ENCODE measurements around the gene PPTC7. TPM values are rescaled to one million over a fixed set of nuclear protein-coding genes. Genes with fewer than 3 reads are reported as not detected.

Gene PPTC7
- total and polyA plus RNA-seq, 2 of the 13 experiments (the other 11 are each of a cell fraction or from before 2014, with no cell fraction given) = 4.8 to 12.3 TPM

DNA sequence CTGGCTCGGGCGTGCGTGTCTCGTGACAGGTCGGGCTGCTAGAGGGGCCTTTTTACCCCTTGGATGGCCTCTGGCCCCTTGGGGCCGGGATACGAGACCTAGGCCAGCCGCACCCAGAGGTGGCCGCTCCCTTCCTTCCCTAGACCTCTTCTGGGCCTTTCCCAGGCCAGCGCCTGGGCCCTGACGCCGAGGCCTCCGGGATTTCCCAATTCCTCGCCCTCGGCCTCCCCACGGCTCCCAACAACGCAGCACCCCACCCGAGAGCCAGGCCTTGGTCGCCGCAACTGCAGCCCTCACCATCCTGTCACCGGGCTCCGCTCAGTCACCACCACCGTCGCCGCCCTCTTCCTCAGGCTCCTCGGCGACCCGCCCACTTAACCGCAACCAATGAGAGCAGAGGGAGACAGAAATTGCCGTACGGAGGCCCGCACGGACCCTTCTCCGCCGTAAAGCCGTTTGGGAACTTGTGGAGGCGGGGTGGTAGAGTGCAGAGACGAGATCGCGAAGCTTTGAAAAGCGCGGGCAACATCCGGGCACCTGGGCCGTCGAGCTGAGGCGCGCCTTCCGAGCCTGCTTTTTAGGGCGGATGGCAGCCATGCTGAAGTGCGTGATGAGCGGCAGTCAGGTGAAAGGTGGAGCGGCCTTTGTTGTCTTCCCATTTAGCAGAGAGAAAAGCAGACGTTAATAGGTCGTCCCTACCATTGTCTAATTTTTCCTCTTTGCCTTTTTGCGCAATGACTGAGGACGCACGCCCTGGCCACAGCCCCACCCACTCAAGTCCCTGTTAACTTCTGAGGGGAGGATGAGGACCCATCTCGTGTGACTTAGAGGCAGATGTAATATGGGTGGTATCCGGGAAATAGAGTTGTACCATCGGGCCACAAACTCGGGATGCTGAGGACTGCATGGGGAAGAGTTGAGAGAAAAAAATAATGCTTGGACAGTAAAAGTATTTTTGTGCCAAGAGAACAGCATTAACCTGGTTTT lies 81.1 kb downstream of the PPTC7 start, which contains the start of the genes RAD9B and VPS29 (continued):
- TF ChIP-seq, protein P1, sequence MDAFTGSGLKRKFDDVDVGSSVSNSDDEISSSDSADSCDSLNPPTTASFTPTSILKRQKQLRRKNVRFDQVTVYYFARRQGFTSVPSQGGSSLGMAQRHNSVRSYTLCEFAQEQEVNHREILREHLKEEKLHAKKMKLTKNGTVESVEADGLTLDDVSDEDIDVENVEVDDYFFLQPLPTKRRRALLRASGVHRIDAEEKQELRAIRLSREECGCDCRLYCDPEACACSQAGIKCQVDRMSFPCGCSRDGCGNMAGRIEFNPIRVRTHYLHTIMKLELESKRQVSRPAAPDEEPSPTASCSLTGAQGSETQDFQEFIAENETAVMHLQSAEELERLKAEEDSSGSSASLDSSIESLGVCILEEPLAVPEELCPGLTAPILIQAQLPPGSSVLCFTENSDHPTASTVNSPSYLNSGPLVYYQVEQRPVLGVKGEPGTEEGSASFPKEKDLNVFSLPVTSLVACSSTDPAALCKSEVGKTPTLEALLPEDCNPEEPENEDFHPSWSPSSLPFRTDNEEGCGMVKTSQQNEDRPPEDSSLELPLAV (CRISPR knock-in tag; conservative IDR thresholded peaks at IDR 0.05; ENCODE audit: low read depth) = no peak; the same call in 1 of the 2 replicates
- TF ChIP-seq HMG20B (CRISPR knock-in tag; conservative IDR thresholded peaks at IDR 0.05) (no peak; the same call in 1 of the 2 replicates), PITX1 (CRISPR knock-in tag; IDR thresholded peaks at IDR 0.05) (peak; percentile 77), ZNF383 (CRISPR knock-in tag; IDR thresholded peaks at IDR 0.05; ENCODE audit: borderline replicate concordance) (0 out of 2 replicates have a peak, but pooled peaks have one; percentile 28), GTF3A (CRISPR knock-in tag; conservative IDR thresholded peaks at IDR 0.05) (peak; percentile 91; the same call in 1 of the 2 replicates), HNF4G (IDR thresholded peaks at IDR 0.05; ENCODE audit: borderline replicate concordance, low read depth, low read length) (peak; percentile 28; the same call in 1 of the 2 replicates), HNF4G (CRISPR knock-in tag; IDR thresholded peaks at IDR 0.05; ENCODE audit: borderline replicate concordance, low read depth) (no peak; the same call in 1 of the 2 replicates), NAIF1 (CRISPR knock-in tag; IDR thresholded peaks at IDR 0.05; ENCODE audit: borderline replicate concordance) (no peak), SRF (IDR thresholded peaks at IDR 0.05; ENCODE audit: low read depth, low read length) (0 out of 2 replicates have a peak, but pooled peaks have one; percentile 16), ZNF724P (CRISPR knock-in tag; IDR thresholded peaks at IDR 0.05; ENCODE audit: borderline replicate concordance) (peak; percentile 99), ZFYVE20 (CRISPR knock-in tag; IDR thresholded peaks at IDR 0.05; ENCODE audit: borderline replicate concordance, low read depth) (peak; percentile 81; the same call in 1 of the 2 replicates), MAF1 (CRISPR knock-in tag; IDR thresholded peaks at IDR 0.05; ENCODE audit: borderline replicate concordance) (peak; percentile 89; the same call in 1 of the 2 replicates), GLI4 (CRISPR knock-in tag; IDR thresholded peaks at IDR 0.05; ENCODE audit: borderline replicate concordance) (peak; percentile 61; the same call in 1 of the 2 replicates), ZSCAN30 (CRISPR knock-in tag; IDR thresholded peaks at IDR 0.05) (peak; percentile 85; the same call in 1 of the 2 replicates), ZNF460 (CRISPR knock-in tag; IDR thresholded peaks at IDR 0.05; ENCODE audit: borderline replicate concordance) (no peak), ARID2 (CRISPR knock-in tag; IDR thresholded peaks at IDR 0.05; ENCODE audit: borderline replicate concordance) (peak; percentile 96; the same call in 1 of the 2 replicates)
- TF ChIP-seq, protein P2, sequence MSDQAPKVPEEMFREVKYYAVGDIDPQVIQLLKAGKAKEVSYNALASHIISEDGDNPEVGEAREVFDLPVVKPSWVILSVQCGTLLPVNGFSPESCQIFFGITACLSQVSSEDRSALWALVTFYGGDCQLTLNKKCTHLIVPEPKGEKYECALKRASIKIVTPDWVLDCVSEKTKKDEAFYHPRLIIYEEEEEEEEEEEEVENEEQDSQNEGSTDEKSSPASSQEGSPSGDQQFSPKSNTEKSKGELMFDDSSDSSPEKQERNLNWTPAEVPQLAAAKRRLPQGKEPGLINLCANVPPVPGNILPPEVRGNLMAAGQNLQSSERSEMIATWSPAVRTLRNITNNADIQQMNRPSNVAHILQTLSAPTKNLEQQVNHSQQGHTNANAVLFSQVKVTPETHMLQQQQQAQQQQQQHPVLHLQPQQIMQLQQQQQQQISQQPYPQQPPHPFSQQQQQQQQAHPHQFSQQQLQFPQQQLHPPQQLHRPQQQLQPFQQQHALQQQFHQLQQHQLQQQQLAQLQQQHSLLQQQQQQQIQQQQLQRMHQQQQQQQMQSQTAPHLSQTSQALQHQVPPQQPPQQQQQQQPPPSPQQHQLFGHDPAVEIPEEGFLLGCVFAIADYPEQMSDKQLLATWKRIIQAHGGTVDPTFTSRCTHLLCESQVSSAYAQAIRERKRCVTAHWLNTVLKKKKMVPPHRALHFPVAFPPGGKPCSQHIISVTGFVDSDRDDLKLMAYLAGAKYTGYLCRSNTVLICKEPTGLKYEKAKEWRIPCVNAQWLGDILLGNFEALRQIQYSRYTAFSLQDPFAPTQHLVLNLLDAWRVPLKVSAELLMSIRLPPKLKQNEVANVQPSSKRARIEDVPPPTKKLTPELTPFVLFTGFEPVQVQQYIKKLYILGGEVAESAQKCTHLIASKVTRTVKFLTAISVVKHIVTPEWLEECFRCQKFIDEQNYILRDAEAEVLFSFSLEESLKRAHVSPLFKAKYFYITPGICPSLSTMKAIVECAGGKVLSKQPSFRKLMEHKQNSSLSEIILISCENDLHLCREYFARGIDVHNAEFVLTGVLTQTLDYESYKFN (CRISPR knock-in tag; conservative IDR thresholded peaks at IDR 0.05) = peak; percentile 55
- TF ChIP-seq, protein P3, sequence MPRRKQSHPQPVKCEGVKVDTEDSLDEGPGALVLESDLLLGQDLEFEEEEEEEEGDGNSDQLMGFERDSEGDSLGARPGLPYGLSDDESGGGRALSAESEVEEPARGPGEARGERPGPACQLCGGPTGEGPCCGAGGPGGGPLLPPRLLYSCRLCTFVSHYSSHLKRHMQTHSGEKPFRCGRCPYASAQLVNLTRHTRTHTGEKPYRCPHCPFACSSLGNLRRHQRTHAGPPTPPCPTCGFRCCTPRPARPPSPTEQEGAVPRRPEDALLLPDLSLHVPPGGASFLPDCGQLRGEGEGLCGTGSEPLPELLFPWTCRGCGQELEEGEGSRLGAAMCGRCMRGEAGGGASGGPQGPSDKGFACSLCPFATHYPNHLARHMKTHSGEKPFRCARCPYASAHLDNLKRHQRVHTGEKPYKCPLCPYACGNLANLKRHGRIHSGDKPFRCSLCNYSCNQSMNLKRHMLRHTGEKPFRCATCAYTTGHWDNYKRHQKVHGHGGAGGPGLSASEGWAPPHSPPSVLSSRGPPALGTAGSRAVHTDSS (CRISPR knock-in tag; conservative IDR thresholded peaks at IDR 0.05) = no peak
